COLO668 (cell line): ENCODE results near the gene RAD17.
"Not testable (repeated sequence)": the region's sequence is repeated elsewhere in the genome, so short reads cannot be mapped to it uniquely, and the experiment has no call there.

Experiments
- DNase-seq: peaks from one replicate; lab custom pipeline; 2025; ENCODE audit not compliant: unreplicated experiment; lab: John Stamatoyannopoulos, UW

RAD17 gene

GRCh38 chr5:69369340-69370121 lies at the start of gene RAD17, which contains the start of the genes AK6 and TAF9:
Gene RAD17 (plus strand): TSS chr5:69369818. CDS start chr5:69372209, 2,391 bp downstream.
Gene AK6 (minus strand): TSS chr5:69369520. CDS start chr5:69369490, 30 bp downstream.
Gene TAF9 (minus strand): TSS chr5:69369520. CDS start chr5:69365737, 3,783 bp downstream.
- DNase-seq = peak; percentile 89

GRCh38 chr5:69326365-69326764 lies 43.3 kb upstream of the RAD17 start:
- DNase-seq = no peak

GRCh38 chr5:69329905-69330489 lies 39.6 kb upstream of the RAD17 start:
- no peak for DNase-seq

GRCh38 chr5:69331528-69332445 lies 37.8 kb upstream of the RAD17 start:
- peak; percentile 8 for DNase-seq

GRCh38 chr5:69333668-69334315 lies 35.8 kb upstream of the RAD17 start:
- not testable (repeated sequence) for DNase-seq

- DNase-seq = peak; percentile 77
Observed at GRCh38 chr5:69334793-69335268, 34.8 kb upstream of the RAD17 start.

GRCh38 chr5:69335341-69335935 lies 34.2 kb upstream of the RAD17 start:
- no peak for DNase-seq

GRCh38 chr5:69341520-69342161 lies 28.0 kb upstream of the RAD17 start:
- DNase-seq = no peak

GRCh38 chr5:69343083-69343482 lies 26.5 kb upstream of the RAD17 start:
- DNase-seq = no peak

- DNase-seq = no peak
Observed at GRCh38 chr5:69350664-69351063, 19.0 kb upstream of the RAD17 start.

GRCh38 chr5:69359699-69360098 lies 9.9 kb upstream of the RAD17 start:
- no peak for DNase-seq

GRCh38 chr5:69360442-69360841 lies 9.2 kb upstream of the RAD17 start:
- no peak for DNase-seq

GRCh38 chr5:69364414-69364813 lies 5.2 kb upstream of the RAD17 start:
- DNase-seq = no peak

GRCh38 chr5:69364850-69365249 lies 4.8 kb upstream of the RAD17 start:
- no peak for DNase-seq

GRCh38 chr5:69367697-69368279 lies 1.8 kb upstream of the RAD17 start:
- DNase-seq = no peak

- no peak for DNase-seq
Observed at GRCh38 chr5:69368458-69369339, 919 bp upstream of the RAD17 start.

- DNase-seq = peak; percentile 0
Observed at GRCh38 chr5:69370335-69370734, 717 bp downstream of the RAD17 start.

- DNase-seq = no peak
Observed at GRCh38 chr5:69372394-69372793, 2.8 kb downstream of the RAD17 start.
